HEK293T (cell line): Measurements from ENCODE around the gene CCDC80.

Experiments used
- CTCF ChIA-PET: fragments of 350-600 bp; formaldehyde crosslinking; extraction: SDS; loops from one replicate; lab custom pipeline; 2021; ENCODE audit warnings: antibody characterized with exemption, inconsistent platforms; lab: Yijun Ruan, JAX
- POLR2A ChIA-PET: fragments of 350-600 bp; formaldehyde crosslinking; extraction: SDS; loops from one replicate; lab custom pipeline; 2020; ENCODE audit warnings: antibody characterized with exemption, inconsistent platforms; lab: Yijun Ruan, JAX
- DNase-seq: peaks from one replicate; pipeline ENCODE4 v3.0.0; 2012; ENCODE audit warnings: mixed read lengths; ENCODE audit errors: extremely low spot score
- ARNT ChIP-seq: fragments of 450-650 bp; IDR thresholded peaks from 2 replicates; pipeline ENCODE4 v1.6.1; 2017; ENCODE audit warnings: mild to moderate bottlenecking
- BHLHE40 ChIP-seq: fragments of 450-650 bp; IDR thresholded peaks from 2 replicates; pipeline ENCODE4 v1.6.1; 2016; ENCODE audit warnings: mild to moderate bottlenecking, moderate library complexity, borderline replicate concordance
- CTBP1 ChIP-seq: fragments of 450-650 bp; IDR thresholded peaks from 2 replicates; pipeline ENCODE4 v1.6.1; 2016; ENCODE audit warnings: borderline replicate concordance
- ELF4 ChIP-seq: fragments of 450-650 bp; IDR thresholded peaks from 2 replicates; pipeline ENCODE4 v1.6.1; 2017; ENCODE audit warnings: antibody characterized with exemption
- FOXA1 ChIP-seq: fragments of 450-650 bp; IDR thresholded peaks from 2 replicates; pipeline ENCODE4 v1.6.1; 2016; ENCODE audit warnings: mild to moderate bottlenecking
- FOXK2 ChIP-seq: fragments of 450-650 bp; IDR thresholded peaks from 2 replicates; pipeline ENCODE4 v1.6.1; 2016; ENCODE audit warnings: mild to moderate bottlenecking
- FOXM1 ChIP-seq: fragments of 450-650 bp; IDR thresholded peaks from 2 replicates; pipeline ENCODE4 v1.6.1; 2017; ENCODE audit warnings: mild to moderate bottlenecking, borderline replicate concordance
- HDGF ChIP-seq: fragments of 450-650 bp; IDR thresholded peaks from 2 replicates; pipeline ENCODE4 v1.6.1; 2017; ENCODE audit warnings: antibody characterized with exemption, borderline replicate concordance
- L3MBTL2 ChIP-seq: fragments of 450-650 bp; conservative IDR thresholded peaks from 2 replicates; pipeline ENCODE4 v1.6.1; 2016; ENCODE audit warnings: mild to moderate bottlenecking
- LEF1 ChIP-seq: fragments of 450-650 bp; IDR thresholded peaks from 2 replicates; pipeline ENCODE4 v1.6.1; 2017; ENCODE audit warnings: mild to moderate bottlenecking, borderline replicate concordance
- NFRKB ChIP-seq: fragments of 450-650 bp; IDR thresholded peaks from 2 replicates; pipeline ENCODE4 v1.6.1; 2016; ENCODE audit warnings: mild to moderate bottlenecking, moderate library complexity
- SP1 ChIP-seq: fragments of 450-650 bp; IDR thresholded peaks from 2 replicates; pipeline ENCODE4 v1.6.1; 2017
- SUZ12 ChIP-seq: fragments of 450-650 bp; IDR thresholded peaks from 2 replicates; pipeline ENCODE4 v1.6.1; 2016; ENCODE audit warnings: mild to moderate bottlenecking
- TARDBP ChIP-seq: fragments of 450-650 bp; IDR thresholded peaks from 2 replicates; pipeline ENCODE4 v1.6.1; 2016
- ZNF384 ChIP-seq: fragments of 450-650 bp; IDR thresholded peaks from 2 replicates; pipeline ENCODE4 v1.6.1; 2016
- TF ChIP-seq, protein P1 (sequence below): fragments of 450-650 bp; IDR thresholded peaks from 2 replicates; pipeline ENCODE4 v1.6.1; 2016

Gene CCDC80

GRCh38 chr3:112561484-112561733 is 79.5 kb downstream of the CCDC80 start:
- peak; percentile 41 for DNase-seq
- TF ChIP-seq, protein P1, sequence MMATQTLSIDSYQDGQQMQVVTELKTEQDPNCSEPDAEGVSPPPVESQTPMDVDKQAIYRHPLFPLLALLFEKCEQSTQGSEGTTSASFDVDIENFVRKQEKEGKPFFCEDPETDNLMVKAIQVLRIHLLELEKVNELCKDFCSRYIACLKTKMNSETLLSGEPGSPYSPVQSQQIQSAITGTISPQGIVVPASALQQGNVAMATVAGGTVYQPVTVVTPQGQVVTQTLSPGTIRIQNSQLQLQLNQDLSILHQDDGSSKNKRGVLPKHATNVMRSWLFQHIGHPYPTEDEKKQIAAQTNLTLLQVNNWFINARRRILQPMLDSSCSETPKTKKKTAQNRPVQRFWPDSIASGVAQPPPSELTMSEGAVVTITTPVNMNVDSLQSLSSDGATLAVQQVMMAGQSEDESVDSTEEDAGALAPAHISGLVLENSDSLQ, result no peak
- TF ChIP-seq ZNF384 (no peak), CTBP1 (no peak), LEF1 (no peak), ARNT (no peak), SP1 (no peak), ELF4 (no peak), NFRKB (no peak), L3MBTL2 (no peak; the same call in 1 of the 2 replicates), FOXK2 (no peak), FOXA1 (no peak), HDGF (no peak), TARDBP (no peak), SUZ12 (no peak), BHLHE40 (no peak), FOXM1 (no peak)
- POLR2A ChIA-PET, result interaction anchor here (1.1 to 1.8 kb wide), 7 partner anchors 8 to 75 kb away, joined by 4 to 8 read pairs (median 5); no protein-coding TSS in a partner anchor
- CTCF ChIA-PET, result no interaction called here

DNA sequence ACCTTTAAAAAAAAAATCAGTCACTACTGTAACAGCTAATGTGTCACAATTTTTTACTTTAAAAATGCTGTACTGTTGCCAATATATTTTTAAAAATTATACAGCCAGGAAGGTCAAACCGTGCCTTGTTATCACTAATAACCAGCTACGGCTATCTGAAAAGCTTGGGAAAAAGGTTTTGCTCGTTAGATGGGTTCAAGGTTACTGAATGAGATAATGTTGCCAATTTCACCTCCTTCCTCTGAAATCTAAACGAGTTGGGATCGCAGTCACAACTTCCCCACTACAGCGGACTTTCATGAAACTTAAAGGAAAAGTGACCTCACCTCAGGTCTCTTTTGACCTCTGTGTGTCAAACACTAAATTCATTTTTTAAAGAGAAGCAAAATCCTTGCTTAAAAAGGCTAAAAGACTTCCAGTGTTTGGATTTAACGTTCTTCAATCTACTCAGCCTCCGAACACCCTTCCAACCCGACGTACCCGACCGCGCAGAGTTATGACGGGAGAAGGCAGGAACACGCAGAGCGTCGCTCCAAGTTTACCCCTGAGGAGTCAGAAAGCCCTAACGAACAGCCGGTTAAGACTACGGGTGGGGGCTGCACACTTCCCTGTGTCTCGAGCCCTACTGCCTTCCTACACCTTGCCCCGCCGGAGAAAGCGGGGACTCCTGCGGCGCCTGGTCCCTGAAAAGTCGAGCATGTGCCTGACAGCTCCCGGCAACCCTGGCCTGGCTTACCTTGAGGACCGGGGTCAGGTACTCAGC is 80.0 kb downstream of the CCDC80 start:
- TF ChIP-seq ZNF384, result no peak
- TF ChIP-seq SP1, result no peak
- TF ChIP-seq, protein P1, result no peak
- no peak for TF ChIP-seq TARDBP
- no peak for TF ChIP-seq NFRKB
- no peak for TF ChIP-seq FOXA1
- no peak for TF ChIP-seq ELF4
- TF ChIP-seq ARNT, result no peak
- no peak for TF ChIP-seq BHLHE40
- TF ChIP-seq CTBP1, result no peak
- no peak for TF ChIP-seq FOXK2
- ChIA-PET CTCF (interaction anchor here (0.6 kb wide), 2 partner anchors 128 to 651 kb away, joined by 3 to 4 read pairs; no protein-coding TSS in a partner anchor), POLR2A (interaction anchor here (1.3 to 1.8 kb wide), 5 partner anchors 9 to 76 kb away, joined by 4 to 6 read pairs (median 5); no protein-coding TSS in a partner anchor)
- DNase-seq, result peak; percentile 56

DNA sequence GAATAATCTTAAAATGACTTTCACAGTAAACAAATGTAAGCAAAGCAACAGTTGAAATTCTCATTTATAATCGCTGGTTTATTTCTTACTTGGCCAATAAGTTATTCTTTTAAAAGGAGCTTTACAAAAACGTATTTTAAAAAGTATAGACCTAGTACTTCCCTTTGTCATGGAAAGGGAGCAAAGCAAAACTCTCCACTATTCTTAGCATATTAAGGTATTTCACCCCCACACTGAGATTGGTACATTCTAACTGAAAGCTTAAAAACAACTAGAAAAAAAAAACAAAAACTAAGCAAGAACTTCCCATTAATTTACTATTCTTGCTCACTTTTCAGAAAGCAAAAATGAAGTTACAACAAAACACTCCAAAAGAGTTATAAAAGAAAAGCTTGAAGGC is 80.6 kb downstream of the CCDC80 start:
- no peak for DNase-seq
- no peak for TF ChIP-seq ARNT
- TF ChIP-seq LEF1, result no peak
- no peak for TF ChIP-seq L3MBTL2
- TF ChIP-seq SUZ12, result no peak
- TF ChIP-seq SP1, result no peak
- TF ChIP-seq HDGF, result no peak
- no peak for TF ChIP-seq FOXM1
- no peak for TF ChIP-seq BHLHE40
- TF ChIP-seq, protein P1, result no peak
- TF ChIP-seq ZNF384, result no peak
- TF ChIP-seq FOXA1, result no peak
- no peak for TF ChIP-seq TARDBP
- no peak for TF ChIP-seq FOXK2
- no peak for TF ChIP-seq ELF4
- TF ChIP-seq NFRKB, result no peak
- TF ChIP-seq CTBP1, result no peak
- POLR2A ChIA-PET, result interaction anchor here (1.3 kb wide), 1 partner anchor 9 kb away, joined by 4 read pairs; no protein-coding TSS in a partner anchor
- CTCF ChIA-PET, result interaction anchor here (0.6 kb wide), 2 partner anchors 128 to 652 kb away, joined by 3 to 4 read pairs; no protein-coding TSS in a partner anchor

GRCh38 chr3:112557976-112558375 is 83.0 kb downstream of the CCDC80 start:
- DNase-seq, result no peak
- CTCF ChIA-PET, result no interaction called here
- TF ChIP-seq ZNF384 (no peak), SUZ12 (no peak), ARNT (no peak), ELF4 (no peak)
- POLR2A ChIA-PET, result no interaction called here

GRCh38 chr3:112555535-112556170 is 85.3 kb downstream of the CCDC80 start:
- no peak for DNase-seq
- TF ChIP-seq LEF1, result no peak
- no peak for TF ChIP-seq CTBP1
- TF ChIP-seq FOXM1, result no peak
- TF ChIP-seq, protein P1, result no peak
- ChIA-PET CTCF (no interaction called here), POLR2A (no interaction called here)
